MM.1S (cell line): Measurements from ENCODE around the gene RHEB.

ENCODE experiments used
- EZH2 ChIP-seq: fragments of 300-600 bp; sonication (generic); optimal IDR thresholded peaks from 2 replicates; pipeline ENCODE3; 2017; ENCODE audit warnings: low read depth, mild to moderate bottlenecking, antibody characterized with exemption, low read length, mixed read lengths
- TF ChIP-seq, protein P1 (sequence below): fragments of 300-600 bp; sonication (generic); IDR thresholded peaks from 2 replicates; pipeline ENCODE4 v1.5.1; 2016; ENCODE audit warnings: antibody characterized with exemption, low read length, mixed read lengths

DNA sequence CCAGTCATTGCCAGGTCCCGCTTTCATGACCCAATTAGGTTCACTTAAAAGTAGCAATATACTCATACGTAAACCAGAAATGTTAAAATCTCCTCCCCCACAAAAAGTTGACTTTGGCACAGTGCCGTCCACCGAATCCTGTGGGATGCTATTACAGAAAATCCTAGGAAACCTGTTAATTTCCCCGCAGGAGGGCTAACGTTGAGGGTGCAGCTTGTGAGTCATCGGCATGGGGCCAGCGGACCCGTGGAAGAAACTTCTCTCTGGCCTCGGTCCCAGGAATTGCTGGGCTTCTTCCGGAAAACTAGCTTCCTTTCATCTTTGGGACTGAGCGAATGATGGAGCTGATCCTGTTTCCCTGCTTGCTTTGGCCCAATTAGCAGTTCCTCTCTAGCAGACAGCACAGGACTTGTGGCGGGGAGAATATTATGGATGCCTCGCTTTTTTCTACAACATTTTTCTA is 93.2 kb downstream of the RHEB start:
- TF ChIP-seq, protein P1, sequence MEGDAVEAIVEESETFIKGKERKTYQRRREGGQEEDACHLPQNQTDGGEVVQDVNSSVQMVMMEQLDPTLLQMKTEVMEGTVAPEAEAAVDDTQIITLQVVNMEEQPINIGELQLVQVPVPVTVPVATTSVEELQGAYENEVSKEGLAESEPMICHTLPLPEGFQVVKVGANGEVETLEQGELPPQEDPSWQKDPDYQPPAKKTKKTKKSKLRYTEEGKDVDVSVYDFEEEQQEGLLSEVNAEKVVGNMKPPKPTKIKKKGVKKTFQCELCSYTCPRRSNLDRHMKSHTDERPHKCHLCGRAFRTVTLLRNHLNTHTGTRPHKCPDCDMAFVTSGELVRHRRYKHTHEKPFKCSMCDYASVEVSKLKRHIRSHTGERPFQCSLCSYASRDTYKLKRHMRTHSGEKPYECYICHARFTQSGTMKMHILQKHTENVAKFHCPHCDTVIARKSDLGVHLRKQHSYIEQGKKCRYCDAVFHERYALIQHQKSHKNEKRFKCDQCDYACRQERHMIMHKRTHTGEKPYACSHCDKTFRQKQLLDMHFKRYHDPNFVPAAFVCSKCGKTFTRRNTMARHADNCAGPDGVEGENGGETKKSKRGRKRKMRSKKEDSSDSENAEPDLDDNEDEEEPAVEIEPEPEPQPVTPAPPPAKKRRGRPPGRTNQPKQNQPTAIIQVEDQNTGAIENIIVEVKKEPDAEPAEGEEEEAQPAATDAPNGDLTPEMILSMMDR: no peak
- no peak for TF ChIP-seq EZH2
